Duodenal mucosa (tissue), 2 donors: ENCODE measurements around the gene CREBL2.

ENCODE experiments used
- H3K27ac ChIP-seq: one replicate; pipeline ENCODE4 v1.7.0; 2013; ENCODE audit warnings: low read depth, low read length
- H3K27me3 ChIP-seq, 2 donors: one replicate each; pipeline ENCODE4 v1.7.0; 2013; ENCODE audit warnings: low read length in 2 of 2, control low read depth in 1 of 2; ENCODE audit not compliant: insufficient read depth in 2 of 2, control insufficient read depth in 1 of 2
- H3K36me3 ChIP-seq, 2 donors: one replicate each; pipeline ENCODE4 v1.7.0; 2013; ENCODE audit warnings: low read length in 2 of 2, control low read depth in 1 of 2; ENCODE audit not compliant: insufficient read depth in 2 of 2, control insufficient read depth in 1 of 2
- H3K4me1 ChIP-seq, 2 donors: one replicate each; pipeline ENCODE4 v1.7.0; 2013; ENCODE audit warnings: low read length in 2 of 2, control low read depth in 1 of 2; ENCODE audit not compliant: insufficient read depth in 2 of 2, control insufficient read depth in 1 of 2
- H3K4me3 ChIP-seq, 2 donors: one replicate each; pipeline ENCODE4 v1.7.0; 2013; ENCODE audit warnings: low read length in 2 of 2, low read depth in 1 of 2
- H3K9ac ChIP-seq, 2 donors: one replicate each; pipeline ENCODE4 v1.7.0; 2013; ENCODE audit warnings: low read length in 2 of 2, low read depth in 1 of 2
- H3K9me3 ChIP-seq, 2 donors: one replicate each; pipeline ENCODE4 v1.7.0; 2013; ENCODE audit warnings: low read length in 2 of 2, control low read depth in 1 of 2; ENCODE audit not compliant: control insufficient read depth in 1 of 2

The CREBL2 gene

GRCh38 chr12:12665194-12665593 is 53.5 kb downstream of the CREBL2 start:
- Histone ChIP-seq H3K4me3 (no peak overlapping the region), H3K27ac (no peak overlapping the region), H3K4me1 (no peaks in the 10 kb centered on the region), H3K9ac (no peak overlapping the region), H3K9me3 (no peaks in the 10 kb centered on the region), H3K36me3 (no peaks in the 10 kb centered on the region), H3K27me3 (no peaks in the 10 kb centered on the region)

- H3K4me3 ChIP-seq = no peak overlapping the region
- no peaks in the 10 kb centered on the region for H3K36me3 ChIP-seq
- H3K27me3 ChIP-seq = no peaks in the 10 kb centered on the region
- H3K4me1 ChIP-seq = no peaks in the 10 kb centered on the region
- H3K9ac ChIP-seq = no peak overlapping the region
- H3K27ac ChIP-seq = no peak overlapping the region
- H3K9me3 ChIP-seq = no peaks in the 10 kb centered on the region
These were observed 56.3 kb downstream of the CREBL2 start for GRCh38 chr12:12668005-12668404.

DNA sequence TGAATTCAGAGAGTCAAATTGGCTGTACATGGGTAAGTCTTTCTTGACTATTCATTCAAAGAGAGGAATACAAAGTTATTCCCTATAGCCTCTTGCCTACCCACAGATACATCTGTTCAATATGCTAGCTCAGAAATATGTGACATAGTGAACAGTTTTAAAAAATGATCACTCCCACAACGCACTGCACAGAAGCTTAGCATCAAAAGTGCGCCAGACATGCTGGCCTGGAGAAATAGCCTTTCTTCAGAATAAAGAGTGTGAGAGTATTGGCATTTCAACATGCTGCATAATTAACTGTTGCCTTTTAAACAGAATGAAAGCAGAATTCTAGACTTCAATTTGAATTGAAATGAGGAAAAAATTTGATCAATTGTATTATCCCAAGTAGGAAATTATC is 57.3 kb downstream of the CREBL2 start:
- Histone ChIP-seq H3K9me3 (no peaks in the 10 kb centered on the region), H3K27ac (no peak overlapping the region), H3K4me1 (no peaks in the 10 kb centered on the region), H3K27me3 (no peaks in the 10 kb centered on the region), H3K4me3 (no peak overlapping the region), H3K9ac (no peak overlapping the region), H3K36me3 (no peaks in the 10 kb centered on the region)

DNA sequence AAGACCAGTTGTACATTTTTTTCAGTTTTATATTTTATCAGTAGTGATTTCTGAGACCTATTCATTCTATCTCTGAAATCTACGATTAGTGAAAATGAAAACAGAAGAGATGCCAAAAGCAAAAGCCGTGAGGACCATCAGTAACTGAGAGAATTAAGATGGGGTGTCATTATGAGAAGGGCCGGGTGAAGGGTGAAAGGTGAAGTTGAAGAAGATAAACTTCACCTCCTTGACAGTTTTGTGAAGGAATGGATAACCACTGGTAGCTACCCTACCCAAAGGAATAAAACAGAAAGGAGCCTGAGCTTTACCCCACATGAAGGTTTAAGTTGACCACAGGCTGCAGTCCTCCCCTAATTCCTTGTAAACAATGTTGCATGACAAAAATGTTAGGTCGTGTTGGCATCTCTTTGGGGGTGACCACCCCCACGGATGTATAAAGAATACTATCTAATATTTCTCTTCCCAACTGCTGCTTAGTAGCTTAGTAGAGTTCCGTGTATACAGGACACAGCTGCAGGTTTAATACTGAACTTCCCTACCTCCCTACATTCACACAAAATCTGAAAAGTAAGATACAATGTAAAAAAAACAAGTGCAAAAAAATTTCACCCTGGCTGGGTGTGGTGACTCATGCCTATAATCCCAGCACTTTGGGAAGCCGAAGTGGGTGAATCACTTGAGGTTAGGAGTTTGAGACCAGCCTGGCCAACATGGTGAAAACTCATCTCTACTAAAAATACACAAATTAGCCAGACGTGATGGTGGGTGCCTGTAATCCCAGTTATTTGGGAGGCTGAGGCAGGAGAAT is 60.4 kb downstream of the CREBL2 start:
- H3K4me3 ChIP-seq = no peak overlapping the region
- H3K27ac ChIP-seq = no peak overlapping the region
- no peak overlapping the region for H3K9ac ChIP-seq
- H3K36me3 ChIP-seq = no peaks in the 10 kb centered on the region
- no peaks in the 10 kb centered on the region for H3K27me3 ChIP-seq
- no peaks in the 10 kb centered on the region for H3K4me1 ChIP-seq
- no peaks in the 10 kb centered on the region for H3K9me3 ChIP-seq

DNA sequence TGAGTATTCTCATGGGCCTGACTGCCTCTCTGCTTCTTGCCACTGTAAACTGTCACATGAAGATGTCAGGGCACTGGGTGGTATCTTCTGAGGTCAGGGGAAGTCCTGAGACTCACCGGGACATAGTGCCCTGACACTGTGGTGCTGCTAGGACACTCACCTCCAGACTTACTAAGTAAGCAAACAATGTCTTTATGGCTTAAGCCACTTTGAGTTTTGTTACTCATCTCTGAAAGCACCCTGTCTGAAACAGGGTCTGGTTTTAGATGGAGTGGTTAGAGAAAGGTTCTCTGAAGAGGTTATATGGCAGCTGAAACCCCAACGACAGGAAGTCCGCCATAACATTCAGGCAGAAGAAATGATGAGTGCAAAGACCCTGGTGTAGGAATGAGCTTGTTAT is 61.6 kb downstream of the CREBL2 start:
- no peak overlapping the region for H3K27ac ChIP-seq
- H3K36me3 ChIP-seq = no peaks in the 10 kb centered on the region
- H3K4me3 ChIP-seq = no peak overlapping the region
- no peak overlapping the region for H3K9ac ChIP-seq
- no peaks in the 10 kb centered on the region for H3K9me3 ChIP-seq
- H3K4me1 ChIP-seq = no peaks in the 10 kb centered on the region
- no peaks in the 10 kb centered on the region for H3K27me3 ChIP-seq

GRCh38 chr12:12676605-12677004 is 64.9 kb downstream of the CREBL2 start:
- Histone ChIP-seq H3K27ac (no peak overlapping the region), H3K9ac (no peak overlapping the region), H3K4me1 (no peaks in the 10 kb centered on the region), H3K9me3 (no peaks in the 10 kb centered on the region), H3K27me3 (no peaks in the 10 kb centered on the region), H3K4me3 (no peak overlapping the region), H3K36me3 (no peaks in the 10 kb centered on the region)

- Histone ChIP-seq H3K4me3 (no peak overlapping the region), H3K9me3 (no peaks in the 10 kb centered on the region), H3K36me3 (no peaks in the 10 kb centered on the region), H3K4me1 (no peaks in the 10 kb centered on the region), H3K9ac (no peak overlapping the region), H3K27ac (no peak overlapping the region), H3K27me3 (no peaks in the 10 kb centered on the region)
These were observed 69.5 kb downstream of the CREBL2 start for GRCh38 chr12:12681061-12681765.

GRCh38 chr12:12682284-12682683 is 70.6 kb downstream of the CREBL2 start:
- no peaks in the 10 kb centered on the region for H3K9me3 ChIP-seq
- no peak overlapping the region for H3K27ac ChIP-seq
- no peaks in the 10 kb centered on the region for H3K27me3 ChIP-seq
- no peak overlapping the region for H3K9ac ChIP-seq
- H3K4me1 ChIP-seq = no peaks in the 10 kb centered on the region
- no peak overlapping the region for H3K4me3 ChIP-seq
- no peaks in the 10 kb centered on the region for H3K36me3 ChIP-seq

DNA sequence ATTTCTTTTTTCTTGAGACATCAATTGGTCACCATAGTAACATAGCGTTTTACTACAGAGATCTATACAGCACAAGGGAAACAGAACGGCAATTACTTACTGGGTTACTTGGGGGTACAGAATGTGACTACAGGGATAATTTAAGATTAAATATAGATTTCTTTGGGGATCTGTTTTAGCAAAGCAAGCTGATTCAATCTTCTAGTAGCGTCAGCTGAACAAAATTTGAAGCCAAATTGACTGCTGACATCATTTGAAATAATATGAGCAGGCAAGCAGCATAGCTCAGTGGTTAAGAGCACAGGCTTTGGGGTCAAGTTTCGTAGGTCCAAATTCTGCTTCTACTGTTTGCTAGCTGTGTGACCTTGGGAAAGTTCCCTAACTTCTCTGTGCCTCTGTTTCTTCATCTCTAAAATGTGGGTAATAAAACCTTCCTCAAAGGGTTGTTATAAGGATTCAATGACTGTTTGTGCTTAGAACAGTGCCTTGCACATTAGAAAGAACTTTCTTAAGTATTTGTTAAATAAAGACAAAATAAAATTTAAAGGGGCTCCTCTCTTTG is 71.5 kb downstream of the CREBL2 start:
- H3K27ac ChIP-seq = no peak overlapping the region
- no peak overlapping the region for H3K4me3 ChIP-seq
- no peaks in the 10 kb centered on the region for H3K27me3 ChIP-seq
- H3K36me3 ChIP-seq = no peaks in the 10 kb centered on the region
- H3K4me1 ChIP-seq = no peaks in the 10 kb centered on the region
- H3K9ac ChIP-seq = no peak overlapping the region
- H3K9me3 ChIP-seq = no peaks in the 10 kb centered on the region

- no peaks in the 10 kb centered on the region for H3K27me3 ChIP-seq
These were observed 72.0 kb downstream of the CREBL2 start for GRCh38 chr12:12683725-12684124.

More at GRCh38 chr12:12683725-12684124, 72.0 kb downstream of the CREBL2 start:
- no peaks in the 10 kb centered on the region for H3K9me3 ChIP-seq
- no peaks in the 10 kb centered on the region for H3K4me1 ChIP-seq
- H3K9ac ChIP-seq = no peak overlapping the region
- H3K4me3 ChIP-seq = no peak overlapping the region
- no peak overlapping the region for H3K27ac ChIP-seq
- no peaks in the 10 kb centered on the region for H3K36me3 ChIP-seq
